A673 (cell line): ENCODE results near the gene PIGA.

Experiments used
- EZH2 ChIP-seq: fragments of 200-600 bp; sonication (generic); IDR thresholded peaks from 2 replicates; pipeline ENCODE4 v1.6.1; 2017; ENCODE audit warnings: borderline replicate concordance, low read depth, mild to moderate bottlenecking, mixed read lengths, antibody characterized with exemption, low read length; ENCODE audit not compliant: poor library complexity, severe bottlenecking
- TF ChIP-seq, protein P1 (sequence below): fragments of 300-800, 200-600 bp; sonication (generic); conservative IDR thresholded peaks from 2 replicates; pipeline ENCODE4 v1.5.1; 2017; ENCODE audit warnings: low read depth, mild to moderate bottlenecking, antibody characterized with exemption, low read length, moderate library complexity, mixed read lengths

DNA sequence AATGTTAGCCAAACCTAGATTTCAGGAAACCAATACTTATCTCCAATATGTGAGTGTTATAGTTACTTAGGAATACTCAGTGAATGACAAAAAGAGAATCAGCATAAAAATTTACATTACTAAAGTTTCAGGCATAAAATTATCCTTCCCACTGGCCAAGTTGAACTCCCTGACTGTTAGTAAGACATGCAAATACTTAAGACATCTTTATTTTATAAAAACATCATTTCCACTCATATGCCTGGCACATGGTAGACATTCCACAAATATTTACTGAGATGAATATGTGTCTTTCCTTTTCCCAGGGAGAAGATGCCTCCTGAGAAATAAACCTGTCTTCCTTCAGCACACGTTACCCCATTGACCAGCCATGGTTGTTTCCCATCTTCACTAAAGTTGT, 41.6 kb upstream of the PIGA start:
- TF ChIP-seq, protein P1, sequence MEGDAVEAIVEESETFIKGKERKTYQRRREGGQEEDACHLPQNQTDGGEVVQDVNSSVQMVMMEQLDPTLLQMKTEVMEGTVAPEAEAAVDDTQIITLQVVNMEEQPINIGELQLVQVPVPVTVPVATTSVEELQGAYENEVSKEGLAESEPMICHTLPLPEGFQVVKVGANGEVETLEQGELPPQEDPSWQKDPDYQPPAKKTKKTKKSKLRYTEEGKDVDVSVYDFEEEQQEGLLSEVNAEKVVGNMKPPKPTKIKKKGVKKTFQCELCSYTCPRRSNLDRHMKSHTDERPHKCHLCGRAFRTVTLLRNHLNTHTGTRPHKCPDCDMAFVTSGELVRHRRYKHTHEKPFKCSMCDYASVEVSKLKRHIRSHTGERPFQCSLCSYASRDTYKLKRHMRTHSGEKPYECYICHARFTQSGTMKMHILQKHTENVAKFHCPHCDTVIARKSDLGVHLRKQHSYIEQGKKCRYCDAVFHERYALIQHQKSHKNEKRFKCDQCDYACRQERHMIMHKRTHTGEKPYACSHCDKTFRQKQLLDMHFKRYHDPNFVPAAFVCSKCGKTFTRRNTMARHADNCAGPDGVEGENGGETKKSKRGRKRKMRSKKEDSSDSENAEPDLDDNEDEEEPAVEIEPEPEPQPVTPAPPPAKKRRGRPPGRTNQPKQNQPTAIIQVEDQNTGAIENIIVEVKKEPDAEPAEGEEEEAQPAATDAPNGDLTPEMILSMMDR, result no peak
- no peak for TF ChIP-seq EZH2
